Fibroblast of lung (primary cell): ENCODE results near the gene TRAPPC14. TPM values are rescaled to one million over a fixed set of nuclear protein-coding genes. Genes with fewer than 3 reads are reported as not detected.

Experiments
- DNase-seq, 2 donors: peaks; one replicate each; pipeline versions ENCODE4 v3.0.0 to v3.0.0-alpha.2; 2010; ENCODE audit warnings: low read depth in 2 of 2
- H2AFZ ChIP-seq: 2 replicates; pipeline ENCODE4 v1.5.1; 2012; ENCODE audit warnings: low read length, control low read depth, inconsistent platforms
- H3K27ac ChIP-seq: 2 replicates; pipeline ENCODE4 v1.5.1; 2011; ENCODE audit warnings: low read length, control low read depth; ENCODE audit not compliant: insufficient read depth
- H3K27me3 ChIP-seq: 2 replicates; pipeline ENCODE4 v1.5.1; 2011; ENCODE audit warnings: mild to moderate bottlenecking, low read length; ENCODE audit not compliant: control insufficient read depth, insufficient read depth
- H3K36me3 ChIP-seq: 2 replicates; pipeline ENCODE4 v1.5.1; 2011; ENCODE audit warnings: low read length; ENCODE audit not compliant: control insufficient read depth, insufficient read depth
- H3K4me1 ChIP-seq: 2 replicates; pipeline ENCODE4 v1.5.1; 2011; ENCODE audit warnings: low read length; ENCODE audit not compliant: control insufficient read depth, insufficient read depth; ENCODE audit errors: extremely low read depth
- H3K4me2 ChIP-seq: 2 replicates; pipeline ENCODE4 v1.5.1; 2011; ENCODE audit warnings: low read length, control low read depth; ENCODE audit not compliant: insufficient read depth; ENCODE audit errors: extremely low read depth
- H3K4me3 ChIP-seq, 4 experiments: fragments of 200-600 bp in 1 of 4; sonication (generic) in 1 of 4; replicated peaks in 1 of 4; 2 replicates each; pipeline ENCODE4 v1.5.1; 2011 to 2016; ENCODE audit warnings: low read length in 4 of 4, low read depth in 3 of 4, mild to moderate bottlenecking in 3 of 4, control low read depth in 2 of 4, inconsistent platforms in 1 of 4, mixed read lengths in 1 of 4; ENCODE audit not compliant: insufficient read depth in 1 of 4; ENCODE audit errors: control extremely low read depth in 1 of 4
- H3K79me2 ChIP-seq: 2 replicates; pipeline ENCODE4 v1.5.1; 2012; ENCODE audit warnings: mild to moderate bottlenecking, low read length, inconsistent platforms; ENCODE audit not compliant: control insufficient read depth, insufficient read depth
- H3K9ac ChIP-seq: 2 replicates; pipeline ENCODE4 v1.5.1; 2011; ENCODE audit warnings: mild to moderate bottlenecking, low read length, control low read depth; ENCODE audit not compliant: insufficient read depth
- H3K9me3 ChIP-seq: 2 replicates; pipeline ENCODE4 v1.5.1; 2012; ENCODE audit warnings: low read depth, low read length; ENCODE audit not compliant: control insufficient read depth, insufficient read depth
- H4K20me1 ChIP-seq: 2 replicates; pipeline ENCODE4 v1.5.1; 2011; ENCODE audit warnings: low read length; ENCODE audit not compliant: control insufficient read depth, insufficient read depth; ENCODE audit errors: extremely low read depth
- CTCF ChIP-seq, 2 donors: IDR thresholded peaks in 1 of 2; conservative IDR thresholded peaks in 1 of 2; 1 replicate in 1 of 2; 2 replicates in 1 of 2; pipeline ENCODE4 v1.5.1; 2011 to 2012; ENCODE audit warnings: low read length in 2 of 2, control low read depth in 1 of 2, inconsistent platforms in 1 of 2, low read depth in 1 of 2, mild to moderate bottlenecking in 1 of 2
- EZH2 ChIP-seq: IDR thresholded peaks from 2 replicates; pipeline ENCODE4 v1.5.1; 2012; ENCODE audit warnings: low read length, control low read depth, mild to moderate bottlenecking; ENCODE audit errors: missing control alignments
- polyA plus RNA-seq, 2 donors: library from polyadenylated mRNA; depleted of rRNA in 1 of 2; stranded (reverse) in 1 of 2; unstranded in 1 of 2; fragments of >200 nt; gene quantifications; 2 replicates each; pipeline ENCODE4 v1.2.1, GENCODE V29; 2011 to 2012; ENCODE audit warnings: missing spikeins in 1 of 2
- total RNA-seq: library from RNA; depleted of rRNA; stranded (reverse); fragments of >200 nt; gene quantifications from 2 replicates; pipeline ENCODE4 v1.2.1, GENCODE V29; 2014

Gene TRAPPC14
- total and polyA plus RNA-seq, 2 donors (not counting 1 experiment from before 2014, with no cell fraction given) = 1.9 to 5.9 TPM

GRCh38 chr7:100152404-100152803, 6.1 kb downstream of the TRAPPC14 start:
- no peak overlapping the region for H3K27ac ChIP-seq
- H3K36me3 ChIP-seq = peaks cover 19% of the 10 kb centered on the region
- H3K79me2 ChIP-seq = peaks cover 12% of the 10 kb centered on the region
- TF ChIP-seq EZH2 = no peak
- no peaks in the 10 kb centered on the region for H3K27me3 ChIP-seq
- no peak overlapping the region for H3K4me2 ChIP-seq
- H3K9me3 ChIP-seq = no peaks in the 10 kb centered on the region
- peaks cover under 1% of the 10 kb centered on the region for H3K4me1 ChIP-seq
- H3K9ac ChIP-seq = no peak overlapping the region
- no peak overlapping the region for H3K4me3 ChIP-seq
- no peak overlapping the region for H2AFZ ChIP-seq
- DNase-seq = no peak
- H4K20me1 ChIP-seq = no peaks in the 10 kb centered on the region

- no peaks in the 10 kb centered on the region for H4K20me1 ChIP-seq
- no peaks in the 10 kb centered on the region for H3K36me3 ChIP-seq
- H3K4me3 ChIP-seq = peak within 1 kb of the TSS; percentile 84 to 97 (median 92)
- H3K9me3 ChIP-seq = no peaks in the 10 kb centered on the region
- no peaks in the 10 kb centered on the region for H3K27me3 ChIP-seq
- DNase-seq = peak; percentile 99
- H3K27ac ChIP-seq = peak within 1 kb of the TSS; percentile 85
- H3K9ac ChIP-seq = peak within 1 kb of the TSS; percentile 79
- peak within 1 kb of the TSS; percentile 98 for H3K4me2 ChIP-seq
- H3K79me2 ChIP-seq = peaks cover 8% of the 10 kb centered on the region
- H3K4me1 ChIP-seq = no peaks in the 10 kb centered on the region
- H2AFZ ChIP-seq = peak within 1 kb of the TSS; percentile 93
- TF ChIP-seq EZH2 = no peak
- TF ChIP-seq CTCF (conservative IDR thresholded peaks at IDR 0.05 in 1 of 2, IDR thresholded peaks at IDR 0.05 in 1 of 2; ENCODE audit: low read depth in 1 of 2, low read length in 2 of 2) = no peak
Measured at GRCh38 chr7:100148559-100149328, 9.8 kb downstream of the TRAPPC14 start, which contains the start of gene LAMTOR4. LAMTOR4 (plus strand) TSS chr7:100148918; CDS start chr7:100148973, 55 bp downstream.

DNA sequence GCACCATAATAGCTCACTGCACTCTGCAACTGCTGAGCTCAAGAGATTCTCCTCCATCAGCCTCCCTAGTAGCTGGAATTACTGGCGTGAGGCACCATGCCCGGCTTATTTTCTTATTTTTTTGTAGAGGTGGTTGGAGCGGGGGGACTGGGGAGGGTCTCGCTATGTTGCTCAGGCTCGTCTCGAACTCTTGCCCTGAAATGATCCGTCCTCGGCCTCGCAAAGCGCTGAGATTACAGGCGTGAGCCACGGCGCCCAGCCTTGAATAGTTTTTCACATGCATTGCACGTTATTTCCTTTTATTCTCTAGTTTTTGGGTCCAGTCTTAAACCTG, 10.3 kb downstream of the TRAPPC14 start:
- Histone ChIP-seq H3K36me3 (no peaks in the 10 kb centered on the region), H3K27ac (peak overlapping the region; percentile 57), H3K4me1 (no peaks in the 10 kb centered on the region), H3K4me2 (peak overlapping the region; percentile 98), H3K4me3 (peak overlapping the region; percentile 35 to 93 (median 68)), H3K9ac (no peak overlapping the region), H3K9me3 (no peaks in the 10 kb centered on the region), H3K79me2 (peaks cover 8% of the 10 kb centered on the region), H4K20me1 (no peaks in the 10 kb centered on the region), H2AFZ (peak overlapping the region; percentile 92), H3K27me3 (no peaks in the 10 kb centered on the region)
- no peak for DNase-seq
- TF ChIP-seq CTCF (conservative IDR thresholded peaks at IDR 0.05 in 1 of 2, IDR thresholded peaks at IDR 0.05 in 1 of 2; ENCODE audit: low read depth in 1 of 2, low read length in 2 of 2) (no peak), EZH2 (no peak)
